Astrocyte of the spinal cord (primary cell): ENCODE measurements around the gene TRDN.

Source experiments
- DNase-seq: peaks from one replicate; pipeline ENCODE4 v3.0.0; 2011; ENCODE audit warnings: low read depth, low spot score
- H3K4me3 ChIP-seq: 2 replicates; pipeline ENCODE4 v1.5.1; 2011; ENCODE audit warnings: low read depth, mild to moderate bottlenecking, low read length, moderate library complexity
- CTCF ChIP-seq: IDR thresholded peaks from 2 replicates; pipeline ENCODE4 v1.5.1; 2012; ENCODE audit warnings: low read depth, mild to moderate bottlenecking, low read length, inconsistent platforms
- in situ Hi-C: cut with HindIII; loops from 2 replicates; pipeline ENCODE4 v1.10.0; 2017; ENCODE audit warnings: low sequenced_read_pairs

The TRDN gene

GRCh38 chr6:123434186-123434585 lies 202.6 kb downstream of the TRDN start:
- peak; percentile 5 for DNase-seq
- no peak overlapping the region for H3K4me3 ChIP-seq
- in situ Hi-C loops, result no loop called here
- no peak for TF ChIP-seq CTCF

- in situ Hi-C loops, result no loop called here
- TF ChIP-seq CTCF, result no peak
- no peak overlapping the region for H3K4me3 ChIP-seq
- DNase-seq, result no peak
These were observed 205.8 kb downstream of the TRDN start for GRCh38 chr6:123430970-123431369.

GRCh38 chr6:123427008-123427407 lies 209.7 kb downstream of the TRDN start:
- H3K4me3 ChIP-seq, result no peak overlapping the region
- no peak for TF ChIP-seq CTCF
- DNase-seq, result no peak
- in situ Hi-C loops, result no loop called here

DNA sequence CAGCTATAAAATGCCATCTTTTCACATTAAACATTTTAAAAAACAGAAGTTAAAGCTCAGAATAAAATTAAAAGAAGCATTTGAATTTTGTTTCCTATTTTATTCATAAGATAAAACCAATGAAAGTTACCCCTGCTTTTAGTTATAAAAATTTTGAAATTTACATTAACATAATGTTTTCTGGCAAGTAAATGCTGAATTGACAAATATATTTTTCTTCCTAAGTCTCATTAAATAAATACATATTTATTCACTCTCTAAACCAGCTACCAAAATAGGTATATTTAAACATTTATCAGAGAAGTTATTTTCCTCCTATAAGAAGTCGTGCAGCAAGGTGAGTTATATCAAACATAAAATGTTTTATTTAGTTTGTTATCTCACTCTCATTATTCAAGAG lies 213.6 kb downstream of the TRDN start:
- H3K4me3 ChIP-seq, result no peak overlapping the region
- TF ChIP-seq CTCF, result no peak
- no peak for DNase-seq
- in situ Hi-C loops, result no loop called here

GRCh38 chr6:123420512-123420911 lies 216.2 kb downstream of the TRDN start:
- no peak for DNase-seq
- in situ Hi-C loops, result no loop called here
- no peak overlapping the region for H3K4me3 ChIP-seq
- no peak for TF ChIP-seq CTCF

DNA sequence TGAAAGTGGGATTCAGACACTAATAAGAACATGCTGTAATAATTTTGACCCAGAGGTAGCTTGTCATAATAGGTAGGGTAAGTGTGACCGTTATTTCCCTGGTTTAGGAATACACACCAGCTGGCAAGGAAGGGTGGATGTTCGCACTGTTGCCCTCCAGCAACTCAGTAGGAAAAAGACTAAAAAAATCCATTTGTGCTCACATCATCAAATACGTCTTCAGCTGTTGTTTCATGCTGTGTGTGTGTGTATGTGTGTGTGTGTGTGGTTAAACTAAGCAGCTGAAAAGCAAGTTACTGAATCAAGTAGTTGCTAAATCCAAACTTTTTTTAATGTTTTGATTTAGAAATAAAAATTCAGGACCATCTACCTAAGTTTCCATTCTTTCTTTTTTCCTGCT lies 218.7 kb downstream of the TRDN start:
- DNase-seq, result no peak
- no peak for TF ChIP-seq CTCF
- in situ Hi-C loops, result no loop called here
- H3K4me3 ChIP-seq, result no peak overlapping the region

GRCh38 chr6:123417535-123417934 lies 219.2 kb downstream of the TRDN start:
- DNase-seq, result no peak
- in situ Hi-C loops, result no loop called here
- TF ChIP-seq CTCF, result no peak
- H3K4me3 ChIP-seq, result no peak overlapping the region
